CD14-positive monocyte (primary cell): ENCODE measurements around the gene SPATA13. TPM values are rescaled to one million over a fixed set of nuclear protein-coding genes. Genes with fewer than 3 reads are reported as not detected.
A peak's percentile ranks its signal among the peaks of the same experiment; 100 is the strongest.

Experiments
- DNase-seq, 3 donors: peaks; one replicate each; pipeline ENCODE4 v3.0.0-alpha.2; 2011 to 2022
- H2AFZ ChIP-seq: 2 replicates; pipeline ENCODE4 v1.6.0; 2012; ENCODE audit warnings: mild to moderate bottlenecking, low read depth, low read length, inconsistent platforms; ENCODE audit not compliant: insufficient read depth, poor library complexity, severe bottlenecking
- H3K27ac ChIP-seq, 2 donors: 1 replicate in 1 of 2; 2 replicates in 1 of 2; pipeline ENCODE4 v1.5.1; 2012 to 2013; ENCODE audit warnings: low read length in 2 of 2, control low read depth in 1 of 2, inconsistent platforms in 1 of 2, low read depth in 1 of 2, mild to moderate bottlenecking in 1 of 2
- H3K27me3 ChIP-seq, 2 donors: one replicate each; pipeline versions ENCODE4 v1.6.0 to v1.6.1; 2011 to 2013; ENCODE audit warnings: low read length in 2 of 2; ENCODE audit not compliant: control insufficient read depth in 2 of 2, insufficient read depth in 2 of 2
- H3K36me3 ChIP-seq, 2 donors: replicated peaks in 1 of 2; 1 replicate in 1 of 2; 2 replicates in 1 of 2; pipeline versions ENCODE4 v1.5.1 to v1.6.1; 2012 to 2013; ENCODE audit warnings: low read length in 2 of 2, control low read depth in 1 of 2, inconsistent platforms in 1 of 2, mild to moderate bottlenecking in 1 of 2; ENCODE audit not compliant: insufficient read depth in 2 of 2, control insufficient read depth in 1 of 2
- H3K4me1 ChIP-seq, 2 donors: 1 replicate in 1 of 2; 2 replicates in 1 of 2; pipeline versions ENCODE4 v1.5.1 to v1.6.1; 2012 to 2013; ENCODE audit warnings: low read length in 2 of 2, control low read depth in 1 of 2, inconsistent platforms in 1 of 2, mild to moderate bottlenecking in 1 of 2, moderate library complexity in 1 of 2; ENCODE audit not compliant: insufficient read depth in 2 of 2, control insufficient read depth in 1 of 2
- H3K4me2 ChIP-seq: replicated peaks from 2 replicates; pipeline ENCODE3; 2012; ENCODE audit warnings: low read length, moderate library complexity, mild to moderate bottlenecking; ENCODE audit not compliant: poor library complexity, severe bottlenecking; ENCODE audit errors: extremely low read depth
- H3K4me3 ChIP-seq, 3 experiments: fragments of 200-600 bp in 1 of 3; sonication (generic) in 1 of 3; replicated peaks in 1 of 3; 1 replicate in 2 of 3; 2 replicates in 1 of 3; pipeline ENCODE4 v1.5.1; 2011 to 2013; ENCODE audit warnings: low read length in 3 of 3, mild to moderate bottlenecking in 3 of 3, control low read depth in 2 of 3, low read depth in 2 of 3, inconsistent platforms in 1 of 3, moderate library complexity in 1 of 3
- H3K79me2 ChIP-seq: 2 replicates; pipeline ENCODE4 v1.6.0; 2012; ENCODE audit warnings: mild to moderate bottlenecking, control low read depth, inconsistent platforms, low read length, moderate library complexity; ENCODE audit not compliant: insufficient read depth
- H3K9ac ChIP-seq: 2 replicates; pipeline ENCODE4 v1.6.0; 2017; ENCODE audit warnings: low read length, mild to moderate bottlenecking; ENCODE audit not compliant: insufficient read depth, poor library complexity, severe bottlenecking
- H3K9me3 ChIP-seq, 2 donors: replicated peaks in 1 of 2; 1 replicate in 1 of 2; 2 replicates in 1 of 2; pipeline versions ENCODE4 v1.5.1 to v1.6.1; 2012 to 2013; ENCODE audit warnings: low read length in 2 of 2, control low read depth in 1 of 2; ENCODE audit not compliant: control insufficient read depth in 1 of 2, insufficient read depth in 1 of 2
- H4K20me1 ChIP-seq: 2 replicates; pipeline ENCODE4 v1.6.0; 2012; ENCODE audit warnings: mild to moderate bottlenecking, low read length, control low read depth, moderate library complexity; ENCODE audit not compliant: insufficient read depth
- H3K27ac Mint-ChIP-seq, 7 donors: one replicate each; pipeline ENCODE4 v1.8.0; 2020; ENCODE audit warnings: mild to moderate bottlenecking in 7 of 7, mixed read lengths in 7 of 7, moderate library complexity in 6 of 7, inconsistent platforms in 2 of 7
- H3K27me3 Mint-ChIP-seq, 3 donors: one replicate each; pipeline ENCODE4 v1.8.0; 2021 to 2022; ENCODE audit warnings: low read depth in 3 of 3, mild to moderate bottlenecking in 3 of 3, mixed read lengths in 3 of 3, moderate library complexity in 3 of 3, inconsistent platforms in 1 of 3
- H3K36me3 Mint-ChIP-seq, 2 donors: one replicate each; pipeline ENCODE4 v1.8.0; 2020; ENCODE audit warnings: mixed read lengths in 2 of 2, inconsistent platforms in 1 of 2, mild to moderate bottlenecking in 1 of 2
- H3K4me1 Mint-ChIP-seq: one replicate; pipeline ENCODE4 v1.8.0; 2020; ENCODE audit warnings: mild to moderate bottlenecking, mixed read lengths
- H3K4me3 Mint-ChIP-seq, 2 donors: one replicate each; pipeline ENCODE4 v1.8.0; 2020; ENCODE audit warnings: mild to moderate bottlenecking in 2 of 2, mixed read lengths in 2 of 2, moderate library complexity in 1 of 2
- H3K9me3 Mint-ChIP-seq, 7 donors: one replicate each; pipeline ENCODE4 v1.8.0; 2020 to 2022; ENCODE audit warnings: mixed read lengths in 7 of 7, mild to moderate bottlenecking in 6 of 7, moderate library complexity in 6 of 7, inconsistent platforms in 2 of 7
- CTCF ChIP-seq: fragments of 200-600 bp; IDR thresholded peaks from one replicate; pipeline ENCODE4 v1.8.0; 2022; ENCODE audit warnings: antibody characterized with exemption, mild to moderate bottlenecking
- WGBS: methylation state at CpG from one replicate; pipeline ENCODE4 v1.1.5; 2013; ENCODE audit warnings: missing lambda C conversion rate; ENCODE audit not compliant: insufficient coverage; 5-methylcytosine and 5-hydroxymethylcytosine counted together
- intact Hi-C, 2 donors: fragments of 100-400 bp; cut with micrococcal nuclease; formaldehyde crosslinking; loops; one replicate each; pipeline versions ENCODE4 v1.15.0 to v1.15.1; 2023
- polyA plus RNA-seq, 3 donors: library from polyadenylated mRNA; depleted of rRNA in 1 of 3; unstranded in 2 of 3; stranded (reverse) in 1 of 3; fragments of 300-500 nt in 2 of 3; fragments of >200 nt in 1 of 3; fragmentation: Illumina TruSeq in 2 of 3; gene quantifications; 1 replicate in 2 of 3; 2 replicates in 1 of 3; pipeline ENCODE4 v1.2.3, GENCODE V29; 2012 to 2021

SPATA13 gene
- polyA plus RNA-seq, 3 donors = 9.3 to 44.7 (median 11.6) TPM

GRCh38 chr13:24218977-24219376 is 58.5 kb downstream of the SPATA13 start:
- TF ChIP-seq CTCF = no peak
- H4K20me1 ChIP-seq = no peaks in the 10 kb centered on the region
- peak overlapping the region; percentile 8 for H2AFZ ChIP-seq
- peaks cover 10 to 16% of the 10 kb centered on the region in 2 donors for H3K4me1 ChIP-seq
- no peak overlapping the region for H3K9ac ChIP-seq
- no peak overlapping the region for H3K27ac ChIP-seq
- no peaks in the 10 kb centered on the region for H3K36me3 Mint-ChIP-seq
- intact Hi-C loops = loop anchor here (5.0 to 10.0 kb wide), 2 partner anchors 42 to 164 kb away; no protein-coding TSS in a partner anchor
- H3K36me3 ChIP-seq = no peaks in the 10 kb centered on the region
- H3K4me2 ChIP-seq = no peak overlapping the region
- no peaks in the 10 kb centered on the region for H3K79me2 ChIP-seq
- no peaks in the 10 kb centered on the region for H3K9me3 Mint-ChIP-seq
- WGBS = no CpG with 5 or more reads among the region's 2 CpGs
- DNase-seq = no peak
- peaks cover 0 to 6% (median 3%) of the 10 kb centered on the region in 3 donors for H3K27me3 Mint-ChIP-seq
- no peaks in the 10 kb centered on the region for H3K27me3 ChIP-seq
- H3K4me1 Mint-ChIP-seq = peaks cover 27% of the 10 kb centered on the region
- H3K9me3 ChIP-seq = no peaks in the 10 kb centered on the region
- no peak overlapping the region for H3K4me3 Mint-ChIP-seq
- H3K27ac Mint-ChIP-seq = no peak overlapping the region
- H3K4me3 ChIP-seq = no peak overlapping the region

GRCh38 chr13:24220086-24220703 is 59.7 kb downstream of the SPATA13 start:
- H3K4me1 ChIP-seq = peaks cover 16 to 22% of the 10 kb centered on the region in 2 donors
- no peaks in the 10 kb centered on the region for H3K36me3 Mint-ChIP-seq
- H2AFZ ChIP-seq = no peak overlapping the region
- no peaks in the 10 kb centered on the region for H3K27me3 ChIP-seq
- WGBS = no CpG with 5 or more reads among the region's 6 CpGs
- H3K9me3 Mint-ChIP-seq = no peaks in the 10 kb centered on the region
- no peak overlapping the region for H3K27ac ChIP-seq
- H3K9me3 ChIP-seq = no peaks in the 10 kb centered on the region
- no peaks in the 10 kb centered on the region for H4K20me1 ChIP-seq
- H3K4me3 ChIP-seq = no peak overlapping the region
- H3K4me1 Mint-ChIP-seq = peaks cover 32% of the 10 kb centered on the region
- H3K27ac Mint-ChIP-seq = no peak overlapping the region
- peak; percentile 72 for TF ChIP-seq CTCF
- no peak overlapping the region for H3K4me3 Mint-ChIP-seq
- peaks cover 0 to 10% (median 3%) of the 10 kb centered on the region in 3 donors for H3K27me3 Mint-ChIP-seq
- no peaks in the 10 kb centered on the region for H3K79me2 ChIP-seq
- H3K4me2 ChIP-seq = no peak overlapping the region
- no peaks in the 10 kb centered on the region for H3K36me3 ChIP-seq
- peak; percentile 71 to 80 (median 80) for DNase-seq
- no peak overlapping the region for H3K9ac ChIP-seq
- intact Hi-C loops = loop anchor here (2.0 to 10.0 kb wide), 4 partner anchors 195 to 305 kb away; no protein-coding TSS in a partner anchor
